NCI-H1092 (cell line): Measurements from ENCODE around the gene ZBTB32.
"Not testable (repeated sequence)": the region's sequence is repeated elsewhere in the genome, so short reads cannot be mapped to it uniquely, and the experiment has no call there.

Experiments
- DNase-seq: peaks from one replicate; lab custom pipeline; 2025; lab: John Stamatoyannopoulos, UW

The ZBTB32 gene

DNA sequence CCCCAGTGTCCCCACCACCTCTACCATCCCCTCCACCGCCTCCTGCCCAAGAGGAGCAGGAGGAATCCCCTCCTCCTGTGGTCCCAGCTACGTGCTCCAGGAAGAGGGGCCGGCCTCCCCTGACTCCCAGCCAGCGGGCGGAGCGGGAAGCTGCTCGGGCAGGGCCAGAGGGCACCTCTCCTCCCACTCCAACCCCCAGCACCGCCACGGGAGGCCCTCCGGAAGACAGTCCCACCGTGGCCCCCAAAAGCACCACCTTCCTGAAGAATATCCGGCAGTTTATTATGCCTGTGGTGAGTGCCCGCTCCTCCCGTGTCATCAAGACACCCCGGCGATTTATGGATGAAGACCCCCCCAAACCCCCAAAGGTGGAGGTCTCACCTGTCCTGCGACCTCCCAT lies 16.3 kb downstream of the ZBTB32 start:
- DNase-seq: no peak

GRCh38 chr19:35721374-35721773 lies 17.0 kb downstream of the ZBTB32 start:
- no peak for DNase-seq

DNA sequence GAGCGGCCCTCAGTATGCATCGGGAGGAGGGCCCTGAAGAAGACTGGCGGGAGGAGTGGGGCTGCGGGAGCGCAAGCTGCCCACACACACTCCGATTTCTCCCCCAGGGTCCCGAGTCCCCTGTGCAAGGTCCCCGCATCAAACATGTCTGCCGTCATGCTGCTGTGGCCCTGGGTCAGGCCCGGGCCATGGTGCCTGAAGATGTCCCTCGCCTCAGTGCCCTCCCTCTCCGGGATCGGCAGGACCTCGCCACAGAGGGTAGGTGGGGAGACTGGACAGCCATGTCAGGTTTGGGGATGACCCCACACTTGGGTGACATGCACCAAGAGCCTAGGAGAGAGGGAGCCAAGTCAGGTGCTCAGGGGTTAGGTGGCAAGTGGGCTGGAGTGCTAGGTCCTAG lies 18.1 kb downstream of the ZBTB32 start:
- no peak for DNase-seq

DNA sequence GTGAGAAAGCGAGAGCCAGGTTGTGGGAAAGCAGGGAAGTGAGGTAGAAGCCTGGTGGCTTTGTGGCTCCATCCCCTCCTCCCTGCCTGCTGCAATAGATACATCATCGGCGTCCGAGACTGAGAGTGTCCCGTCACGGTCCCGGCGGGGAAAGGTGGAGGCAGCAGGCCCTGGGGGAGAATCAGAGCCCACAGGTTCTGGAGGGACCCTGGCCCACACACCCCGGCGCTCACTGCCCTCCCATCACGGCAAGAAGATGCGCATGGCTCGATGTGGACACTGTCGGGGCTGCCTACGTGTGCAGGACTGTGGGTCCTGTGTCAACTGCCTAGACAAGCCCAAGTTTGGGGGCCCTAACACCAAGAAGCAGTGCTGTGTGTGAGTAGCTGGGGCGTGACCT lies 18.5 kb downstream of the ZBTB32 start:
- no peak for DNase-seq

- DNase-seq: no peak
Observed at GRCh38 chr19:35723671-35724070, 19.3 kb downstream of the ZBTB32 start.

DNA sequence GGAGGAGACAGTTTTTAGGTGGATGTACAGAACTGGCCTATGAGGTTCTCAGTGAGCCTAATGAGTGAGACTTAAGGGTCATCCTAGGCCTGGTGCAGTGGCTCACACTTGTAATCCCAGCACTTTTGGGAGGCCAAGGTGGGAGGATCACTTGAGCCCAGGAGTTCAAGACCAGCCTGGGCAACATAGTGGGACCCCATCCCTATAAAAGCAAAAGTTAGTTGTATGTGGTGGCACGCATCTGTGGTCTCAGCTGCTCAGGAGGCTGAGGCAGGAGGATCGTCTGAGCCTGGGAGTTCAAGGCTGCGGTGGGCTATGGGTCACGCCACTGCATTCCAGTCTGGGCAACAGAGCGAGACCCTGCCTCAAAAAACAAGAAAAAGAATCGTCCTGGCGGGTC lies 19.8 kb downstream of the ZBTB32 start:
- not testable (repeated sequence) for DNase-seq

GRCh38 chr19:35724560-35724959 lies 20.2 kb downstream of the ZBTB32 start:
- no peak for DNase-seq

- DNase-seq: no peak
Observed at GRCh38 chr19:35725216-35725861, 21.0 kb downstream of the ZBTB32 start.

DNA sequence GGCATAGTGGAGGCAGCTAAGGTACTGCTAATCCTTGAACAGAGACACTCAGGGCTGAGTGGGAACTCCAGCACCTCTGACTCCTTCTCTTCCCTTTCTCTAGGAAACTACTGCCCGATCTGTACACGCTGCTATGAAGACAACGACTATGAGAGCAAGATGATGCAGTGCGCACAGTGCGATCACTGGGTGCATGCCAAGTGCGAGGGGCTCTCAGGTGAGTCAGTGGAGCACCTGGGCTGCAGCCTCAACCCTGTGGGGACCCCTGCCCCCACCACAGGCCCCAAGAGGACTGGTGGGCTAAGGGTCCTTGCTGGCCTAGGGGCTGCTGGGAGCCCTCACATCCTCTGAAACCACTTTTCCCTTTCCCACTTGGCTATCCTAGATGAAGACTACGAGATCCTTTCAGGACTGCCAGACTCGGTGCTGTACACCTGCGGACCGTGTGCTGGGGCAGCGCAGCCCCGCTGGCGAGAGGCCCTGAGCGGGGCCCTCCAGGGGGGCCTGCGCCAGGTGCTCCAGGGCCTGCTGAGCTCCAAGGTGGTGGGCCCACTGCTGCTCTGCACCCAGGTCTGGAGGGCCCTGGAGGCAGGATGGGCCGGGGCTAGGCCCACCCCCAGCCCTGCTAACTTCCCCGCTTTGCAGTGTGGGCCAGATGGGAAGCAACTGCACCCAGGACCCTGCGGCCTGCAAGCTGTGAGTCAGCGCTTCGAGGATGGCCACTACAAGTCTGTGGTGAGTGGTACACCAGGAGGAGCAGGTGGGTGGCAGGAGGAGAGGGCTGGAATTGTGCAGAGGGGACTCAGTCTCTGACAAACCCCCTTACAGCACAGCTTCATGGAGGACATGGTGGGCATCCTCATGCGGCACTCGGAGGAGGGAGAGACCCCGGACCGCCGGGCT lies 22.9 kb downstream of the ZBTB32 start:
- no peak for DNase-seq

- DNase-seq: no peak
Observed at GRCh38 chr19:35727956-35728706, 23.8 kb downstream of the ZBTB32 start.

DNA sequence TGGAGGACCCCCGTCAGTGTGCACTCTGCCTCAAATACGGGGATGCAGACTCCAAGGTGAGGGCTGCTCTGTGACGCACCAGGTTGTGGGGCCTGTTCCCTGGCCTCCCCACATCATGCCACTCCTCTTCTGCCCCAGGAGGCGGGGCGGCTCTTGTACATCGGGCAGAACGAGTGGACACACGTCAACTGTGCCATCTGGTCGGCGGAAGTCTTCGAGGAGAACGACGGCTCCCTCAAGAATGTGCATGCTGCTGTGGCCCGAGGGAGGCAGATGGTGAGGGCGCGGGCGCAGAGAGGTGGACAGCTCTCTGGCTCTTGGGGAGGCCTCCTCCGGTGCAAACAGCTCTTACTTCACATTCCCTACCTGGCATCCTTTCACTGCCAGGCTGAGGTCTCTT lies 24.7 kb downstream of the ZBTB32 start:
- no peak for DNase-seq

GRCh38 chr19:35729763-35730162 lies 25.4 kb downstream of the ZBTB32 start:
- no peak for DNase-seq

GRCh38 chr19:35730326-35730725 lies 26.0 kb downstream of the ZBTB32 start:
- DNase-seq: no peak

DNA sequence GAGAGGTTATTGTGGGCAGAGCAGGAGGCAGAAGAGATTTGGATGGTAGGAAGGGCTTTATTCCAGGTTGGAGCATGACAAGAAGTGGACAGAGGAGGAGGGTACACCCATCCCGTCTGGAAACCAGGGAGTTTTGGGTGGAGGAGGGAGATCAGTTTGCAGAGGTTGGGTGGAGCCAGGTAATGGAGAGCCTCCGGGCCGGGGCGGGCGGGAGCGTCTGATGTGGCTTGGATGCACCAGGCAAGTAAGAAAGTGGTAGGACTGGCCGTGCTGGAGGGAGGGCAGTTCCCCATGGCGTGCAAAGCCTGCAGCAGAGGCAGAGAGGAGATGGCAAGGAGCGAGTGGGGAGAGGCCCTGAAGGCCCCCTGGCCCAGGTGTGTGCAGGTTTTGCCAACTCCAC lies 27.0 kb downstream of the ZBTB32 start:
- no peak for DNase-seq

DNA sequence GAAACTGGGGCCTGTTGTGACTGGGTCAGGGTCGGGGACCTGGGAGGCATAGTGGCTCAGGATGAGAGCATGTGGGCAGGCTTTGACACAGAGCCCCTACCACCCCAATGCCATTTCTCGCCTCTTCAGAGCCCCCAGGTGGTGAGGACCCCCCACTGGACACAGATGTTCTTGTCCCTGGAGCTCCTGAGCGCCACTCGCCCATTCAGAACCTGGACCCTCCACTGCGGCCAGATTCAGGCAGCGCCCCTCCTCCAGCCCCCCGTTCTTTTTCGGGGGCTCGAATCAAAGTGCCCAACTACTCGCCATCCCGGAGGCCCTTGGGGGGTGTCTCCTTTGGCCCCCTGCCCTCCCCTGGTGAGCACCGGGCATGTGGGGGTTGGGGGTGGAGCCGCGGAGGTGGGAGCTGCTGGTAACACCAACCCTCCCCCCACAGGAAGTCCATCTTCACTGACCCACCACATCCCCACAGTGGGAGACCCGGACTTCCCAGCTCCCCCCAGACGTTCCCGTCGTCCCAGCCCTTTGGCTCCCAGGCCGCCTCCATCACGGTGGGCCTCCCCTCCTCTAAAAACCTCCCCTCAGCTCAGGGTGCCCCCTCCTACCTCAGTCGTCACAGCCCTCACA lies 27.5 kb downstream of the ZBTB32 start:
- no peak for DNase-seq

DNA sequence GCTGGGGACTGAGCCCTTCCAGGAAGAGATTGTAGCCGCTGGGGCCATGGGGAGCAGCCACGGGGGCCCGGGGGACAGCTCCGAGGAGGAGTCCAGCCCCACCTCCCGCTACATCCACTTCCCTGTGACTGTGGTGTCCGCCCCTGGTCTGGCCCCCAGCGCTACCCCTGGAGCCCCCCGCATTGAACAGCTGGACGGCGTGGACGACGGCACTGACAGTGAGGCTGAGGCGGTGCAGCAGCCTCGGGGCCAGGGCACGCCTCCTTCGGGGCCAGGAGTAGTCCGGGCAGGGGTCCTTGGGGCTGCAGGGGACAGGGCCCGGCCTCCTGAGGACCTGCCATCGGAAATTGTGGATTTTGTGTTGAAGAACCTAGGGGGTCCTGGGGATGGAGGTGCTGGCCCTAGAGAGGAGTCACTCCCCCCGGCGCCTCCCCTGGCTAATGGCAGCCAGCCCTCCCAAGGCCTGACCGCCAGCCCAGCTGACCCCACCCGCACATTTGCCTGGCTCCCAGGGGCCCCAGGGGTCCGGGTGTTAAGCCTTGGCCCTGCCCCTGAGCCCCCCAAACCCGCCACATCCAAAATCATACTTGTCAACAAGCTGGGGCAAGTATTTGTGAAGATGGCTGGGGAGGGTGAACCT lies 28.3 kb downstream of the ZBTB32 start:
- DNase-seq: no peak

- DNase-seq: no peak
Observed at GRCh38 chr19:35733180-35734125, 29.1 kb downstream of the ZBTB32 start.

DNA sequence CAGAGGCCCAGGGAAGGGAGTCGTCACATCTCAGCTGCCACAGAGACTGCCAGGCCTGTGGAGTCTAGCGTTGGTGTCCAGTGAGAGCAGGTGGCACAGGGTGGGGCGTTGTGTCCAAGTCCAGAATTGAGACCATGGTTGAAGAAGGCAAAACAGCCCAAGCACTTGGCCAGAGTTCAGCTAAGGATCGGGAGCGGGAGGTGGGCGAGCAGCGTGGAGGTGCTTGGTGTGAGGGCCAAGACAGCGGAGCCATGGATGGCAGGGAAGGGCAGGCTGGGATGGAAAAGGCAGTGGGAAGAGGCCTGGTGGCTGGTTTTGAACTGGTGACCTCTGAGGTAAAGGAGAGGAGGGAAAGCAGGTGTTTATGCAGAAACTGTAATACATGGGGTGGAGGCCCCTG lies 29.9 kb downstream of the ZBTB32 start:
- no peak for DNase-seq

- no peak for DNase-seq
Observed at GRCh38 chr19:35734889-35735288, 30.5 kb downstream of the ZBTB32 start.
